Gastroesophageal sphincter (tissue), 3 donors: Measurements from ENCODE around the gene SH2B2.

ENCODE experiments used
- CTCF ChIP-seq, 4 experiments: fragments of 200-600 bp in 2 of 4; fragments of 450-650 bp in 2 of 4; sonication (generic) in 1 of 4; IDR thresholded peaks; one replicate each; pipeline ENCODE4 v1.5.1; 2017 to 2019; ENCODE audit warnings: antibody characterized with exemption in 4 of 4, mild to moderate bottlenecking in 2 of 4, moderate library complexity in 2 of 4
- EP300 ChIP-seq: sonication (generic); formaldehyde crosslinking; IDR thresholded peaks from one replicate; pipeline ENCODE4 v1.6.1; 2017; ENCODE audit warnings: antibody characterized with exemption, mild to moderate bottlenecking
- POLR2A ChIP-seq, 2 donors: fragments of 450-650 bp; IDR thresholded peaks; one replicate each; pipeline ENCODE4 v1.6.1; 2017; ENCODE audit warnings: antibody characterized with exemption in 2 of 2, mild to moderate bottlenecking in 2 of 2, moderate library complexity in 1 of 2
- POLR2AphosphoS5 ChIP-seq: sonication (generic); formaldehyde crosslinking; IDR thresholded peaks from one replicate; pipeline ENCODE4 v1.6.1; 2017; ENCODE audit warnings: antibody characterized with exemption

GRCh38 chr7:102275123-102275703 is 11.5 kb upstream of the SH2B2 start:
- no peak for TF ChIP-seq POLR2A (IDR thresholded peaks at IDR 0.05)
- TF ChIP-seq CTCF (IDR thresholded peaks at IDR 0.05), result no peak
- TF ChIP-seq POLR2AphosphoS5, result no peak
- no peak for TF ChIP-seq EP300
